GM18868 (cell line): ENCODE data around the gene ZDBF2.
"Not testable (repeated sequence)": the region's sequence is repeated elsewhere in the genome, so short reads cannot be mapped to it uniquely, and the experiment has no call there.

Source experiments
- ATAC-seq: cut with Tn5 transposase; IDR thresholded peaks from one replicate; pipeline ENCODE4 v1.9.1; 2021; ENCODE audit warnings: mild to moderate bottlenecking, moderate library complexity; ENCODE audit not compliant: unreplicated experiment

The ZDBF2 gene

GRCh38 chr2:206274434-206275311, at the start of gene ZDBF2:
ZDBF2 (plus strand) TSS chr2:206274663; CDS start chr2:206281850, 7,187 bp downstream.
- ATAC-seq, result peak; percentile 77

GRCh38 chr2:206225435-206226232, 48.8 kb upstream of the ZDBF2 start:
- peak; percentile 94 for ATAC-seq

- not testable (repeated sequence) for ATAC-seq
Observed at GRCh38 chr2:206228636-206229035, 45.8 kb upstream of the ZDBF2 start.

GRCh38 chr2:206229642-206230041, 44.8 kb upstream of the ZDBF2 start:
- ATAC-seq, result no peak

GRCh38 chr2:206230060-206230762, 44.3 kb upstream of the ZDBF2 start:
- no peak for ATAC-seq

GRCh38 chr2:206231669-206232286, 42.7 kb upstream of the ZDBF2 start:
- no peak for ATAC-seq

GRCh38 chr2:206232287-206233035, 42.0 kb upstream of the ZDBF2 start:
- no peak for ATAC-seq

GRCh38 chr2:206239157-206239556, 35.3 kb upstream of the ZDBF2 start:
- ATAC-seq, result no peak

GRCh38 chr2:206240327-206240726, 34.1 kb upstream of the ZDBF2 start:
- no peak for ATAC-seq

GRCh38 chr2:206241736-206242135, 32.7 kb upstream of the ZDBF2 start:
- ATAC-seq, result no peak

GRCh38 chr2:206245265-206245672, 29.2 kb upstream of the ZDBF2 start:
- ATAC-seq, result peak; percentile 34

GRCh38 chr2:206250041-206250897, 24.2 kb upstream of the ZDBF2 start:
- peak; percentile 52 for ATAC-seq

GRCh38 chr2:206253125-206253776, 21.2 kb upstream of the ZDBF2 start:
- no peak for ATAC-seq

GRCh38 chr2:206253777-206254166, 20.7 kb upstream of the ZDBF2 start:
- ATAC-seq, result no peak

- ATAC-seq, result no peak
Observed at GRCh38 chr2:206255003-206255402, 19.5 kb upstream of the ZDBF2 start.

- ATAC-seq, result no peak
Observed at GRCh38 chr2:206256706-206257205, 17.7 kb upstream of the ZDBF2 start.

GRCh38 chr2:206257350-206257749, 17.1 kb upstream of the ZDBF2 start:
- no peak for ATAC-seq

GRCh38 chr2:206257861-206258260, 16.6 kb upstream of the ZDBF2 start:
- ATAC-seq, result no peak
